Lower leg skin (tissue), 3 donors: Measurements from ENCODE around the gene CYP4F2.

Experiments used
- CTCF ChIP-seq, 3 donors: fragments of 450-650 bp; IDR thresholded peaks; one replicate each; pipeline ENCODE4 v1.5.1; 2016; ENCODE audit warnings: antibody characterized with exemption in 3 of 3, mild to moderate bottlenecking in 3 of 3, moderate library complexity in 2 of 3
- POLR2A ChIP-seq, 2 donors: fragments of 450-650 bp; IDR thresholded peaks; one replicate each; pipeline ENCODE4 v1.6.1; 2016 to 2017; ENCODE audit warnings: antibody characterized with exemption in 2 of 2, mild to moderate bottlenecking in 1 of 2, moderate library complexity in 1 of 2

GRCh38 chr19:15923702-15924101 is 25.8 kb upstream of the CYP4F2 start:
- TF ChIP-seq CTCF (IDR thresholded peaks at IDR 0.05) = no peak
- TF ChIP-seq POLR2A (IDR thresholded peaks at IDR 0.05) = no peak
